Measurements from ENCODE around the gene FANCB. TPM values are rescaled to one million over a fixed set of nuclear protein-coding genes. Genes with fewer than 3 reads are reported as not detected.
A peak's percentile ranks its signal among the peaks of the same experiment; 100 is the strongest.

The FANCB gene
- total and polyA plus RNA-seq, 2 donors (not counting 1 experiment from before 2014, with no cell fraction given) = 1.5 to 7.3 TPM

DNA sequence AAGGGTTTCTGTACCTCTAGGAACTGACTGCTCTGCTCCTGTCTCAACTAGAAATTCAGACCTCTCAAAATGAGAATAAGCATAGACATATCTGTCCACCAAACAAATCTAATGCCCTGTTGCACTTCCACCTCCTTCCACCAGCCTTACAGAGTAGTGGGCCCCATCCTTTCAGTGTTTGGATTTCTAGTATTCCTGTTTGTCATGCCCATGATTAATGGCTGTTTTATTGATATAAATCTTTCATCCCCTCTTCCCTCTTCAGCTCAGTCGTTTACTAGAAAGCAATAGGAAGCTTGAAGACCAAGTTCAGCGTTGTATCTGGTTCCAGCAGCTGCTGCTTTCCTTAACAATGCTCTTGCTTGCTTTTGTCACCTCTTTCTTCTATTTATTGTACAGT lies 46.5 kb upstream of the FANCB start:
- no peak overlapping the region for H3K9ac ChIP-seq (ENCODE audit: insufficient read depth, low read length)
- no peak overlapping the region for H3K4me2 ChIP-seq (ENCODE audit: extremely low read depth, insufficient read depth, low read length)
- no peaks in the 10 kb centered on the region for H3K79me2 ChIP-seq (ENCODE audit: control insufficient read depth, insufficient read depth, low read length)
- no peak overlapping the region for H2AFZ ChIP-seq (ENCODE audit: low read length)
- no peak overlapping the region for H3K4me3 ChIP-seq (replicated peaks in 1 of 4; ENCODE audit: control extremely low read depth in 1 of 4, insufficient read depth in 1 of 4, low read depth in 3 of 4, low read length in 4 of 4)
- no peaks in the 10 kb centered on the region for H3K9me3 ChIP-seq (ENCODE audit: control insufficient read depth, insufficient read depth, low read depth, low read length)
- no peaks in the 10 kb centered on the region for H4K20me1 ChIP-seq (ENCODE audit: control insufficient read depth, extremely low read depth, insufficient read depth, low read length)
- H3K27me3 ChIP-seq (ENCODE audit: control insufficient read depth, insufficient read depth, low read length) = no peaks in the 10 kb centered on the region
- peak in 1 of 2 donors; percentile 5 for DNase-seq (ENCODE audit: low read depth in 2 of 2)
- H3K36me3 ChIP-seq (ENCODE audit: control insufficient read depth, insufficient read depth, low read length) = no peaks in the 10 kb centered on the region
- no peaks in the 10 kb centered on the region for H3K4me1 ChIP-seq (ENCODE audit: control insufficient read depth, extremely low read depth, insufficient read depth, low read length)
- H3K27ac ChIP-seq (ENCODE audit: insufficient read depth, low read length) = no peak overlapping the region
- TF ChIP-seq, protein P1, sequence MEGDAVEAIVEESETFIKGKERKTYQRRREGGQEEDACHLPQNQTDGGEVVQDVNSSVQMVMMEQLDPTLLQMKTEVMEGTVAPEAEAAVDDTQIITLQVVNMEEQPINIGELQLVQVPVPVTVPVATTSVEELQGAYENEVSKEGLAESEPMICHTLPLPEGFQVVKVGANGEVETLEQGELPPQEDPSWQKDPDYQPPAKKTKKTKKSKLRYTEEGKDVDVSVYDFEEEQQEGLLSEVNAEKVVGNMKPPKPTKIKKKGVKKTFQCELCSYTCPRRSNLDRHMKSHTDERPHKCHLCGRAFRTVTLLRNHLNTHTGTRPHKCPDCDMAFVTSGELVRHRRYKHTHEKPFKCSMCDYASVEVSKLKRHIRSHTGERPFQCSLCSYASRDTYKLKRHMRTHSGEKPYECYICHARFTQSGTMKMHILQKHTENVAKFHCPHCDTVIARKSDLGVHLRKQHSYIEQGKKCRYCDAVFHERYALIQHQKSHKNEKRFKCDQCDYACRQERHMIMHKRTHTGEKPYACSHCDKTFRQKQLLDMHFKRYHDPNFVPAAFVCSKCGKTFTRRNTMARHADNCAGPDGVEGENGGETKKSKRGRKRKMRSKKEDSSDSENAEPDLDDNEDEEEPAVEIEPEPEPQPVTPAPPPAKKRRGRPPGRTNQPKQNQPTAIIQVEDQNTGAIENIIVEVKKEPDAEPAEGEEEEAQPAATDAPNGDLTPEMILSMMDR (conservative IDR thresholded peaks at IDR 0.05 in 1 of 2, IDR thresholded peaks at IDR 0.05 in 1 of 2; ENCODE audit: low read depth in 1 of 2, low read length in 2 of 2) = no peak
- TF ChIP-seq EZH2 (IDR thresholded peaks at IDR 0.05; ENCODE audit: low read length, missing control alignments) = no peak

DNA sequence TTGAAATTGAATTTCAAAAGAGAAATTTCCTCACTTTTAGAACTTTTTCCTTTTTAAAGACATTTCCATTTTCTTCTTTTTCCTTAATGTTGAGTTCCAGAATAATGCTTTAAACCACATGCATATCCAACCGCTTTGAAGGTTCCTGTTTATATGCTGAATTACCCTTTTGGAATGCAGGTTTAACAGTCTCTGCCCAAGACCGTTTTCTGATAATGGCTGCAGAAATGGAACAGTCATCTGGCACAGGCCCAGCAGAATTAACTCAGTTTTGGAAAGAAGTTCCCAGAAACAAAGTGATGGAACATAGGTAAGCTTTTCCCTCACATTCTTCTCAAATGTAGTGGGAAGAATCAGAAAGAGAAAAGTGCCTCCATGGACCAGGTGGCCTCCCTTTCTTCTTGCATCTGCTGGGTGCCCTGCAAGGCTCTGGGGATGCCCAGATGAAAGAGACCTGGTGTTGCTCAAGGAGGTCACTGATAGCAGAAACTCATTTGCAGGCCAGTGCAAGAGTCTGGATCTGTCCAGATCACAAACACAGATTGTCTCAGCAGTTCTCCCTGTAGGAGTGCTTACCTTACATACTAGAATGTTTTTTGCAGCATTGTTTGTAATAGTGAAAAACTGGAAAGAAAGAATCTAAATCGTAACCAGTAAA lies 43.3 kb upstream of the FANCB start:
- H2AFZ ChIP-seq (ENCODE audit: low read length) = no peak overlapping the region
- H3K4me2 ChIP-seq (ENCODE audit: extremely low read depth, insufficient read depth, low read length) = no peak overlapping the region
- peak; percentile 17 to 88 for DNase-seq (ENCODE audit: low read depth in 2 of 2)
- H3K36me3 ChIP-seq (ENCODE audit: control insufficient read depth, insufficient read depth, low read length) = no peaks in the 10 kb centered on the region
- no peaks in the 10 kb centered on the region for H3K27me3 ChIP-seq (ENCODE audit: control insufficient read depth, insufficient read depth, low read length)
- H3K27ac ChIP-seq (ENCODE audit: insufficient read depth, low read length) = peak overlapping the region; percentile 47
- no peak overlapping the region for H3K4me3 ChIP-seq (replicated peaks in 1 of 4; ENCODE audit: control extremely low read depth in 1 of 4, insufficient read depth in 1 of 4, low read depth in 3 of 4, low read length in 4 of 4)
- no peaks in the 10 kb centered on the region for H4K20me1 ChIP-seq (ENCODE audit: control insufficient read depth, extremely low read depth, insufficient read depth, low read length)
- TF ChIP-seq EZH2 (IDR thresholded peaks at IDR 0.05; ENCODE audit: low read length, missing control alignments) = no peak
- TF ChIP-seq, protein P1 (conservative IDR thresholded peaks at IDR 0.05 in 1 of 2, IDR thresholded peaks at IDR 0.05 in 1 of 2; ENCODE audit: low read depth in 1 of 2, low read length in 2 of 2) = no peak
- no peaks in the 10 kb centered on the region for H3K79me2 ChIP-seq (ENCODE audit: control insufficient read depth, insufficient read depth, low read length)
- no peak overlapping the region for H3K9ac ChIP-seq (ENCODE audit: insufficient read depth, low read length)
- H3K4me1 ChIP-seq (ENCODE audit: control insufficient read depth, extremely low read depth, insufficient read depth, low read length) = no peaks in the 10 kb centered on the region
- H3K9me3 ChIP-seq (ENCODE audit: control insufficient read depth, insufficient read depth, low read depth, low read length) = no peaks in the 10 kb centered on the region

DNA sequence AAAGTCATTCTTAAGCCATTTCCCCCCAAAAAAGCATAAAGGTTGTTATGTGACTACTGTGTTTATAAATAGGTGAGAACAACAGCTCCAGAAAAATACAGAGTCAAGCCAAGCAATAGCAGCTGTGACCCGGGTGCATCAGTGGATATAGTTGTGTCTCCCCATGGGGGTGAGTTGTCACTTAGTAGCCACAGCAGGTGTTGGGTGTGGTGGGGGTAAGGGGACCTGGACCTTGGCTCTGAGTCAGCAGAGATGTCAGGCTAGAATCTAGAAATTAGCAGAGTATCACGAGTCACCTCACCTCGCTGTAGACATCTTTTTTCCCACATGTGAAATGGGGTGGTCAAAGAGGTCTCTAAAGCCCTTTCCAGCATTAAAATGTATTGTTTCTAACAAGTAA lies 42.7 kb upstream of the FANCB start:
- TF ChIP-seq, protein P1 (conservative IDR thresholded peaks at IDR 0.05 in 1 of 2, IDR thresholded peaks at IDR 0.05 in 1 of 2; ENCODE audit: low read depth in 1 of 2, low read length in 2 of 2) = no peak
- TF ChIP-seq EZH2 (IDR thresholded peaks at IDR 0.05; ENCODE audit: low read length, missing control alignments) = no peak
- no peak overlapping the region for H2AFZ ChIP-seq (ENCODE audit: low read length)
- H4K20me1 ChIP-seq (ENCODE audit: control insufficient read depth, extremely low read depth, insufficient read depth, low read length) = no peaks in the 10 kb centered on the region
- no peak overlapping the region for H3K9ac ChIP-seq (ENCODE audit: insufficient read depth, low read length)
- H3K4me1 ChIP-seq (ENCODE audit: control insufficient read depth, extremely low read depth, insufficient read depth, low read length) = no peaks in the 10 kb centered on the region
- H3K27ac ChIP-seq (ENCODE audit: insufficient read depth, low read length) = peak overlapping the region; percentile 47
- H3K9me3 ChIP-seq (ENCODE audit: control insufficient read depth, insufficient read depth, low read depth, low read length) = no peaks in the 10 kb centered on the region
- H3K4me3 ChIP-seq (replicated peaks in 1 of 4; ENCODE audit: control extremely low read depth in 1 of 4, insufficient read depth in 1 of 4, low read depth in 3 of 4, low read length in 4 of 4) = no peak overlapping the region
- H3K4me2 ChIP-seq (ENCODE audit: extremely low read depth, insufficient read depth, low read length) = no peak overlapping the region
- H3K79me2 ChIP-seq (ENCODE audit: control insufficient read depth, insufficient read depth, low read length) = no peaks in the 10 kb centered on the region
- H3K36me3 ChIP-seq (ENCODE audit: control insufficient read depth, insufficient read depth, low read length) = no peaks in the 10 kb centered on the region
- no peaks in the 10 kb centered on the region for H3K27me3 ChIP-seq (ENCODE audit: control insufficient read depth, insufficient read depth, low read length)
- DNase-seq (ENCODE audit: low read depth in 2 of 2) = no peak
